AG04450 (cell line): ENCODE results near the gene PDIK1L. TPM values are rescaled to one million over a fixed set of nuclear protein-coding genes. Genes with fewer than 3 reads are reported as not detected.

Source experiments
- CTCF ChIA-PET: fragments of 300-600, 350-600 bp; formaldehyde crosslinking; extraction: SDS; loops from one replicate; lab custom pipeline; 2022; ENCODE audit warnings: antibody characterized with exemption, inconsistent platforms; lab: Charles Lee
- POLR2A ChIA-PET: fragments of 350-600 bp; formaldehyde crosslinking; extraction: SDS; loops from one replicate; lab custom pipeline; 2021; ENCODE audit warnings: antibody characterized with exemption, inconsistent platforms; lab: Yijun Ruan, JAX
- DNase-seq: peaks from one replicate; pipeline ENCODE4 v3.0.0-alpha.2; 2011; ENCODE audit warnings: low read depth, low spot score
- H3K27ac ChIP-seq: one replicate; pipeline ENCODE4 v1.5.1; 2012; ENCODE audit warnings: low read depth, low read length, control low read depth
- H3K27me3 ChIP-seq: one replicate; pipeline ENCODE4 v1.6.0; 2012; ENCODE audit warnings: low read length; ENCODE audit not compliant: control insufficient read depth, insufficient read depth
- H3K4me3 ChIP-seq: 2 replicates; pipeline ENCODE4 v1.5.1; 2011; ENCODE audit warnings: mild to moderate bottlenecking, low read depth, low read length, control low read depth
- H3K9me3 ChIP-seq: 2 replicates; pipeline ENCODE4 v1.5.1; 2012; ENCODE audit warnings: low read length; ENCODE audit not compliant: control insufficient read depth, insufficient read depth
- polyA plus RNA-seq: library from polyadenylated mRNA; depleted of rRNA; stranded (reverse); fragments of >200 nt; gene quantifications from 2 replicates; pipeline ENCODE4 v1.2.3, GENCODE V29; 2011
- TF ChIP-seq, protein P1 (sequence below): IDR thresholded peaks from 2 replicates; pipeline ENCODE4 v1.5.1; 2011; ENCODE audit warnings: low read depth, low read length, control low read depth, inconsistent platforms

Gene PDIK1L
- polyA plus RNA-seq, 1 experiment = 2.9 TPM

DNA sequence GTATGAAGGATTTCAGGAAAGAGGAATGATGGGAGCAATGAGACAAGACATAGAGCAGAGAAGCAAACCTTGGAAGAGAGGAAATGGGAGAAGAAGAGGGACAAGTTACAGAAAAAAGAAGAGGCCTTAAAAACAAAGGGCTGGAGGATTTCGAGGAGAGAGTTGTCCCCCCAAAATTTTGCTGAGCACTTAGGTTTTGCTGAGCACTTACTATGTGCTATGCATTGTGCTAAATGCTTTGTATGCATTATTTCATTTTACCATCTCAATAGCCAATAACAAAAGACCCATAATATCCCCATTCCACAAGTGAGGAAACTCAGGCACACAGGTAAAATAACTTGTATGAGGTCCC is 41.7 kb upstream of the PDIK1L start:
- Histone ChIP-seq H3K9me3 (no peaks in the 10 kb centered on the region), H3K4me3 (no peak overlapping the region), H3K27me3 (peaks cover 54% of the 10 kb centered on the region), H3K27ac (no peak overlapping the region)
- ChIA-PET CTCF (interaction anchor here (1.2 kb wide), 1 partner anchor 35 kb away, joined by 3 read pairs; no protein-coding TSS in a partner anchor), POLR2A (interaction anchor here (0.6 kb wide), 1 partner anchor 71 kb away, joined by 3 read pairs; no protein-coding TSS in a partner anchor)
- no peak for DNase-seq
- TF ChIP-seq, protein P1, sequence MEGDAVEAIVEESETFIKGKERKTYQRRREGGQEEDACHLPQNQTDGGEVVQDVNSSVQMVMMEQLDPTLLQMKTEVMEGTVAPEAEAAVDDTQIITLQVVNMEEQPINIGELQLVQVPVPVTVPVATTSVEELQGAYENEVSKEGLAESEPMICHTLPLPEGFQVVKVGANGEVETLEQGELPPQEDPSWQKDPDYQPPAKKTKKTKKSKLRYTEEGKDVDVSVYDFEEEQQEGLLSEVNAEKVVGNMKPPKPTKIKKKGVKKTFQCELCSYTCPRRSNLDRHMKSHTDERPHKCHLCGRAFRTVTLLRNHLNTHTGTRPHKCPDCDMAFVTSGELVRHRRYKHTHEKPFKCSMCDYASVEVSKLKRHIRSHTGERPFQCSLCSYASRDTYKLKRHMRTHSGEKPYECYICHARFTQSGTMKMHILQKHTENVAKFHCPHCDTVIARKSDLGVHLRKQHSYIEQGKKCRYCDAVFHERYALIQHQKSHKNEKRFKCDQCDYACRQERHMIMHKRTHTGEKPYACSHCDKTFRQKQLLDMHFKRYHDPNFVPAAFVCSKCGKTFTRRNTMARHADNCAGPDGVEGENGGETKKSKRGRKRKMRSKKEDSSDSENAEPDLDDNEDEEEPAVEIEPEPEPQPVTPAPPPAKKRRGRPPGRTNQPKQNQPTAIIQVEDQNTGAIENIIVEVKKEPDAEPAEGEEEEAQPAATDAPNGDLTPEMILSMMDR = no peak

DNA sequence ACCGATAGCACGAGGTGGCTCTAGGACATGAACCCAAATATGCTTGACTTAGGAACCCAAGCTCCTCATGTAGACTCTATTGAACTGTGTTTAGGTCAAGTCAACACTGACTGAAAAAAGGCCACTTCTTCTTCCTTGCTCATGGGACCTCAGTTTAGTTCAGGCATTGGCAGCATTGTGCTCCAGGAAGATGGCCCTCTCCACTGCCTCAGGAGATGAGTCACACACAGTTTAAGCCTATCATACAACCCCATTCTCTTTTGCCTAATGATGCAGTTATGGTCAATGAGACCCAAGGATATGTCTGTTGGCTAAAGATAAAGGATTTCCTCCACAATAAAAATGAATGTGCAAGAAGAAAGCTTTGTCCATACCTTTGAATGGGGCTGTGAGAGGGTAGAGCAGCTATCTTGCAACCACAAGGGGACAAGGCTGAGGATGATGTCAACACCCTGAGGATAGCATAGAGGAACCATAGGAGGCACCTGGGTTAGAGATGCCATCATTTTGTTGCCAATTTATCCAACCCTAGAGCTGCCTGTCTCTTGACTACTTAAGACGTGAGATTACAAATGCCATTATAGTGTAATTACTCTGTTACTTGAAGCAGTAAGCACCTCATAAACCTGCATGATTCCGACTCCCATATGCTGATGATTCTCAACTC is 41.2 kb upstream of the PDIK1L start:
- ChIA-PET CTCF (interaction anchor here (1.2 kb wide), 1 partner anchor 34 kb away, joined by 3 read pairs; no protein-coding TSS in a partner anchor), POLR2A (no interaction called here)
- Histone ChIP-seq H3K27ac (no peak overlapping the region), H3K4me3 (no peak overlapping the region), H3K27me3 (peaks cover 57% of the 10 kb centered on the region), H3K9me3 (no peaks in the 10 kb centered on the region)
- no peak for DNase-seq
- TF ChIP-seq, protein P1 = no peak

DNA sequence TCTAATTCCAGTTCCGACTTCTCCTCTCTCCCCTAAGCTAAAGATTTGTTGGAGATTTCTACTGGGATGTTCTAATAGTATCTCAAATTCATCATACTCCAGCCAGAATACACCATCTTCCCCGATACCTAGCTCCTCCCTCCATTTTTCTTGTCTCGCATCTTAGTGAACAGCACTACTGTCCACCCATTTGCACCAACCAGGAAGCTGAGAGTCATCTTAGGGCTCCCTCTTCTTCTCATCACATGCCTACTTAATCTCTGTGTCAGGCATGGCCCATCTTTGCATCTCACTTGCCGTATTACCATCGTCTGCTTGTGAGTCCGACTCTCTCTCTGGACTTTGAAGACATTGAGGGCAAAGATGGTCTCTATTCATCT is 40.7 kb upstream of the PDIK1L start:
- Histone ChIP-seq H3K27me3 (peaks cover 57% of the 10 kb centered on the region), H3K9me3 (no peaks in the 10 kb centered on the region), H3K27ac (no peak overlapping the region), H3K4me3 (no peak overlapping the region)
- ChIA-PET CTCF (interaction anchor here (1.2 kb wide), 1 partner anchor 34 kb away, joined by 3 read pairs; no protein-coding TSS in a partner anchor), POLR2A (no interaction called here)
- TF ChIP-seq, protein P1 = no peak
- DNase-seq = no peak

DNA sequence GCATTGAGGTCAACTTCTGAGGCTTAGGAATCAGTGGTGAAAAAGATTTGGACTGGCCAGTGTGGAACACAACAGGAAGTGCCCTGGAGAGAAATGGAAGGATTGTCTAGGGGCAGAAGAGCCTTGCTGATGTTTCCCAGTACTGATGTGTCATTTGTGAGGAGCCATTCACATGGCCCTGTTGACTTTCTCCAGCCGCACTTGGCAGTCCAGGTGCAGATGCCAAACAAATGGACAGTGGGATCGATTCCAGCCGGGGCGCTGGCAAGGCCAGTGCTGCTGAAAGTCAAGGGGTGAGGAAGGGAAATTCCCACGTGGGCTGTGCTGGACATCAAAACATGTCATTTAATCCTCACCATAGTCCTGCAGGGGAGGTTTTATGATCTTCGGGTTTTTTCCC is 39.3 kb upstream of the PDIK1L start:
- H3K4me3 ChIP-seq = no peak overlapping the region
- CTCF ChIA-PET = no interaction called here
- no peak for DNase-seq
- H3K27ac ChIP-seq = no peak overlapping the region
- H3K27me3 ChIP-seq = peaks cover 48% of the 10 kb centered on the region
- POLR2A ChIA-PET = no interaction called here
- no peaks in the 10 kb centered on the region for H3K9me3 ChIP-seq
- TF ChIP-seq, protein P1 = no peak

DNA sequence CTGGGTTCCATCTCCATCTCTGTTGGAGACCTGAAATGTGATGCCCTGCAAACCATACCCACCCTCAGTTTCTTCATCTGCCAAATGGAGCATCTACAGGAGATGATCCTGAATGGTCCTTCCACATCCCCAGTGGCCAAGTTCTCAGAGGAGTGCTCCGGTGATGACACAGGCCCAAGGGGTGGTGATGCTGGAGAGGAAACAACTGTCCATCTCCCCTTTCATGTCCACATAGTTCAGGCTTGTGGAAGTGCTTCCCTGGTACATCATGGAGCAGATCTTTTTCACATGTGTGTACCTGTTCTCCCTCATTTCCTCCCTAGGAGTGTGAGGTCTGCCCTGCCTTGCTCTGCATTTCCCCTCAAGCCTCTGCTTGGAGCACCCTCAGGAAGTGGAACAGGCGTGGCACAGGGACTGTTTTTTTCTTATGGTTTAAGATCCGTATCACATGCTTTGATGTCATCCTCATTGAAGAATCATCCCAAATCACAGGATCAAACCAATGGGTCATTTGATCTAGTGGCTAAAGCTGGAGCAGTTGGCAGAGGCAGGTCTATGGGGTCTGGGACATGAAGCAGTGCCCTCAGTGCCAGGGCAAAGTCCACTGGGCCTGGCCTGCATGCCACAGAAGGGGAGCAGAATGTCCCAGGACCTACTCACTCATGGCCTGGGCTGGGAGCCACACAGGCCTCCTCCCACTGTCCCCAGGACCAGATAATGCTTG is 36.0 kb upstream of the PDIK1L start:
- CTCF ChIA-PET = no interaction called here
- Histone ChIP-seq H3K4me3 (no peak overlapping the region), H3K9me3 (no peaks in the 10 kb centered on the region), H3K27me3 (peaks cover 44% of the 10 kb centered on the region), H3K27ac (no peak overlapping the region)
- POLR2A ChIA-PET = no interaction called here
- DNase-seq = no peak
- TF ChIP-seq, protein P1 = no peak
